NCI-H446 (cell line): Measurements from ENCODE around the gene THAP2.
"Not testable (repeated sequence)": the region's sequence is repeated elsewhere in the genome, so short reads cannot be mapped to it uniquely, and the experiment has no call there.

Experiments
- DNase-seq, 2 experiments: peaks; one replicate each; lab custom pipeline; 2025; lab: John Stamatoyannopoulos, UW

THAP2 gene

GRCh38 chr12:71662849-71663560 lies 1.1 kb upstream of the THAP2 start:
- peak in 1 of 2 experiments; percentile 38 for DNase-seq

GRCh38 chr12:71664411-71665089 lies 449 bp downstream of the THAP2 start:
- DNase-seq, result no peak

- no peak for DNase-seq
Observed at GRCh38 chr12:71665090-71665463, 976 bp downstream of the THAP2 start.

- no peak for DNase-seq
Observed at GRCh38 chr12:71666259-71666658, 2.2 kb downstream of the THAP2 start.

- DNase-seq, result no peak
Observed at GRCh38 chr12:71671311-71671710, 7.2 kb downstream of the THAP2 start.

GRCh38 chr12:71671816-71672215 lies 7.7 kb downstream of the THAP2 start:
- DNase-seq, result no peak

- no peak for DNase-seq
Observed at GRCh38 chr12:71682466-71682865, 18.4 kb downstream of the THAP2 start.

GRCh38 chr12:71683633-71684032 lies 19.5 kb downstream of the THAP2 start:
- DNase-seq, result no peak

- no peak for DNase-seq
Observed at GRCh38 chr12:71684081-71684480, 20.0 kb downstream of the THAP2 start.

GRCh38 chr12:71685312-71685906 lies 21.3 kb downstream of the THAP2 start:
- DNase-seq, result no peak

GRCh38 chr12:71685914-71686657 lies 22.0 kb downstream of the THAP2 start, which contains the start of gene TMEM19:
TMEM19 (plus strand) TSS chr12:71686082; CDS start chr12:71686681, 599 bp downstream.
- DNase-seq, result peak; percentile 65 to 90

- no peak for DNase-seq
Observed at GRCh38 chr12:71686658-71687025, 22.5 kb downstream of the THAP2 start.

- not testable (repeated sequence) for DNase-seq
Observed at GRCh38 chr12:71687172-71687571, 23.1 kb downstream of the THAP2 start.

GRCh38 chr12:71688961-71689570 lies 25.0 kb downstream of the THAP2 start:
- no peak for DNase-seq

- DNase-seq, result no peak
Observed at GRCh38 chr12:71691504-71692129, 27.5 kb downstream of the THAP2 start.

- DNase-seq, result no peak
Observed at GRCh38 chr12:71693126-71693525, 29.0 kb downstream of the THAP2 start.

GRCh38 chr12:71693651-71694050 lies 29.6 kb downstream of the THAP2 start:
- not testable (repeated sequence) for DNase-seq

- DNase-seq, result no peak
Observed at GRCh38 chr12:71694099-71694820, 30.2 kb downstream of the THAP2 start.

- DNase-seq, result no peak
Observed at GRCh38 chr12:71695782-71696181, 31.7 kb downstream of the THAP2 start.

- DNase-seq, result not testable (repeated sequence)
Observed at GRCh38 chr12:71702181-71702580, 38.1 kb downstream of the THAP2 start.

- no peak for DNase-seq
Observed at GRCh38 chr12:71702590-71702989, 38.5 kb downstream of the THAP2 start.
